ENCODE results near the gene BTG2.

BTG2 gene

DNA sequence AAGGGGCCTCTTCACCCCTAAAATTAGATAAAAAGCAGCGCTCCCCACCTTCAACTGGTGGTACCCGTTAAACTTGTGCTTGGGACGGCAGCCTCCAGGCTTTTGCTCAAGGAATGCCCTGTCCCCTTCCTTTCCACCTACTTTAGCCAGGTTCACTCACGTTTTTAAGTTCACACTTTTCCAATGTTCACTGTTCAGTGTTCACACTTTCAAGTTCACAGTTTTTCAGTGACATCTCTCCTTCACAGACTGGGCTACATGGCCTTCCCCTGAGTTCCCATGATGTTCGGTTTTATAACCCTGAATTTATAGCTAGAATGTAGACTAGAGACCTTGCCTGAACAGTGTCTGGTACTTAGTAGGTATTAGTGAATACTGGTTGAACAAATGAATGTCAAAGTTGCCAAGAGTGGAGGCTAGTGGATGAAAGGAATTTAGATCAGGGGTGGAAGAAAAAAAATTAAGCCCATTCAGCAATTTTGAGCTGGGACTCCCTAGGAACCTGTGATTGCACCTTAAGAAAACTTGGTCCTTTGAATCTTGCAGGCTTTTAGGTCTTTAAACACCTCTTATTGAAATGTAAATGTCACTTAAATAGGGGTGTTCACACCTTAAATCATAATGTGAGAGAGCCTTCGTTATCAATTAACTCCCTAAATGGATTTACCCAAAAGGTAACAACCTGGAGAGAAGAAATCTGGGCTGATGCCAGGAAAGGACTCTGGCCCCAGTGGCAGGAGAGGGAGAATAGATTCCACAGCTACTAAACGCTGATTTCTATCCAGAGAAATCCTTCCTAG lies 12.3 kb downstream of the BTG2 start:
- Histone ChIP-seq H3K36me3 (ENCODE audit: control insufficient read depth in 1 of 2, insufficient read depth in 2 of 2, low read length in 2 of 2) (no peaks in the 10 kb centered on the region), H3K9me3 (ENCODE audit: control insufficient read depth in 1 of 2, low read length in 2 of 2) (no peaks in the 10 kb centered on the region), H3K4me3 (ENCODE audit: low read depth in 1 of 2, low read length in 2 of 2) (no peak overlapping the region), H3K27me3 (ENCODE audit: control insufficient read depth in 1 of 2, insufficient read depth in 2 of 2, low read length in 2 of 2) (no peaks in the 10 kb centered on the region), H3K9ac (ENCODE audit: low read depth in 1 of 2, low read length in 2 of 2) (peak overlapping the region in 1 of 2 donors; percentile 50), H3K4me1 (ENCODE audit: control insufficient read depth in 1 of 2, insufficient read depth in 2 of 2, low read length in 2 of 2) (peaks cover 48 to 50% of the 10 kb centered on the region in 2 donors), H3K27ac (ENCODE audit: low read depth, low read length) (no peak overlapping the region)

GRCh38 chr1:203318229-203318517 lies 12.9 kb downstream of the BTG2 start:
- Histone ChIP-seq H3K27ac (ENCODE audit: low read depth, low read length) (no peak overlapping the region), H3K9ac (ENCODE audit: low read depth in 1 of 2, low read length in 2 of 2) (peak overlapping the region in 1 of 2 donors; percentile 16), H3K4me1 (ENCODE audit: control insufficient read depth in 1 of 2, insufficient read depth in 2 of 2, low read length in 2 of 2) (peaks cover 53 to 55% of the 10 kb centered on the region in 2 donors), H3K36me3 (ENCODE audit: control insufficient read depth in 1 of 2, insufficient read depth in 2 of 2, low read length in 2 of 2) (no peaks in the 10 kb centered on the region), H3K9me3 (ENCODE audit: control insufficient read depth in 1 of 2, low read length in 2 of 2) (no peaks in the 10 kb centered on the region), H3K27me3 (ENCODE audit: control insufficient read depth in 1 of 2, insufficient read depth in 2 of 2, low read length in 2 of 2) (no peaks in the 10 kb centered on the region), H3K4me3 (ENCODE audit: low read depth in 1 of 2, low read length in 2 of 2) (no peak overlapping the region)

GRCh38 chr1:203320591-203321272 lies 15.4 kb downstream of the BTG2 start:
- Histone ChIP-seq H3K4me1 (ENCODE audit: control insufficient read depth in 1 of 2, insufficient read depth in 2 of 2, low read length in 2 of 2) (peaks cover 78 to 81% of the 10 kb centered on the region in 2 donors), H3K27ac (ENCODE audit: low read depth, low read length) (peak overlapping the region; percentile 57), H3K27me3 (ENCODE audit: control insufficient read depth in 1 of 2, insufficient read depth in 2 of 2, low read length in 2 of 2) (no peaks in the 10 kb centered on the region), H3K4me3 (ENCODE audit: low read depth in 1 of 2, low read length in 2 of 2) (peak overlapping the region in 1 of 2 donors; percentile 26), H3K9ac (ENCODE audit: low read depth in 1 of 2, low read length in 2 of 2) (peak overlapping the region in 1 of 2 donors; percentile 2), H3K36me3 (ENCODE audit: control insufficient read depth in 1 of 2, insufficient read depth in 2 of 2, low read length in 2 of 2) (no peaks in the 10 kb centered on the region), H3K9me3 (ENCODE audit: control insufficient read depth in 1 of 2, low read length in 2 of 2) (no peaks in the 10 kb centered on the region)

- no peaks in the 10 kb centered on the region for H3K36me3 ChIP-seq (ENCODE audit: control insufficient read depth in 1 of 2, insufficient read depth in 2 of 2, low read length in 2 of 2)
- no peaks in the 10 kb centered on the region for H3K27me3 ChIP-seq (ENCODE audit: control insufficient read depth in 1 of 2, insufficient read depth in 2 of 2, low read length in 2 of 2)
- H3K4me1 ChIP-seq (ENCODE audit: control insufficient read depth in 1 of 2, insufficient read depth in 2 of 2, low read length in 2 of 2) = peaks cover 81 to 83% of the 10 kb centered on the region in 2 donors
- peak overlapping the region in 1 of 2 donors; percentile 26 for H3K4me3 ChIP-seq (ENCODE audit: low read depth in 1 of 2, low read length in 2 of 2)
- peak overlapping the region; percentile 57 for H3K27ac ChIP-seq (ENCODE audit: low read depth, low read length)
- H3K9me3 ChIP-seq (ENCODE audit: control insufficient read depth in 1 of 2, low read length in 2 of 2) = no peaks in the 10 kb centered on the region
- H3K9ac ChIP-seq (ENCODE audit: low read depth in 1 of 2, low read length in 2 of 2) = peak overlapping the region; percentile 2 to 27
These were observed 16.1 kb downstream of the BTG2 start for GRCh38 chr1:203321273-203322052.

DNA sequence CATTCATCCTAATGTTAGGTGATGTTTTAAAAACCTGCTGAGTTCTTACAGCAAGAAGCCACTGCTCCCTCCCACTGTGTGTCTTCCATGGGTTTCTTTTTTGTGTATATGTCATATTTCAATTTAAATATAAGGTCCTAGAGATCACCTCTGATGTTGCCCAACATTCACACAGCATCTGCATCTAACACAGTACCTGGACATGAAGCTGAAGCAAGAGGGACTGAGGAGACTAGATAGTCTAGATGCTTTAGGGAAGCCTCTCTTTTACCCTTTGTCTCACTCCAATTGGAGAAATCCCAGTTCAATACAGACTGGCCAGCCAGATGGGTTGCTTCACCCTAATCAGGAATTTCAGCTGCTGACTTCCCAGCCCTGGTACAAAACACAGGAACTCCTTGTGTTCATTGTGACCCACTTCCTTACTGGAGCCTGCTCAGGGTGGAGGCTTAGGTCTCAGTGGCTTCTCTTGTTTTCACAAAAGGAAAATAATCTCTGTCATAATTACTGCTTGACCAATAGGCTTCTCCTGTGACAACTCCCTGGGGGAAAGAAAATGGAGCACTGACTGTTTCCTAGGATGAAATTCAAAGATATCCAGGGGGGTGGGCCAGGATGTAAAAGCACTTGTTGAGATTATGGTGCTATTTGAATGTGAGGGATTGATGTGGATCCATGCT lies 17.3 kb downstream of the BTG2 start:
- Histone ChIP-seq H3K27ac (ENCODE audit: low read depth, low read length) (no peak overlapping the region), H3K4me3 (ENCODE audit: low read depth in 1 of 2, low read length in 2 of 2) (no peak overlapping the region), H3K27me3 (ENCODE audit: control insufficient read depth in 1 of 2, insufficient read depth in 2 of 2, low read length in 2 of 2) (no peaks in the 10 kb centered on the region), H3K36me3 (ENCODE audit: control insufficient read depth in 1 of 2, insufficient read depth in 2 of 2, low read length in 2 of 2) (no peaks in the 10 kb centered on the region), H3K4me1 (ENCODE audit: control insufficient read depth in 1 of 2, insufficient read depth in 2 of 2, low read length in 2 of 2) (peaks cover 78% of the 10 kb centered on the region in 2 donors), H3K9me3 (ENCODE audit: control insufficient read depth in 1 of 2, low read length in 2 of 2) (no peaks in the 10 kb centered on the region), H3K9ac (ENCODE audit: low read depth in 1 of 2, low read length in 2 of 2) (no peak overlapping the region)

GRCh38 chr1:203323587-203323986 lies 18.3 kb downstream of the BTG2 start:
- Histone ChIP-seq H3K9me3 (ENCODE audit: control insufficient read depth in 1 of 2, low read length in 2 of 2) (no peaks in the 10 kb centered on the region), H3K4me3 (ENCODE audit: low read depth in 1 of 2, low read length in 2 of 2) (no peak overlapping the region), H3K4me1 (ENCODE audit: control insufficient read depth in 1 of 2, insufficient read depth in 2 of 2, low read length in 2 of 2) (peaks cover 79 to 82% of the 10 kb centered on the region in 2 donors), H3K36me3 (ENCODE audit: control insufficient read depth in 1 of 2, insufficient read depth in 2 of 2, low read length in 2 of 2) (no peaks in the 10 kb centered on the region), H3K9ac (ENCODE audit: low read depth in 1 of 2, low read length in 2 of 2) (peak overlapping the region; percentile 32 to 51), H3K27ac (ENCODE audit: low read depth, low read length) (no peak overlapping the region), H3K27me3 (ENCODE audit: control insufficient read depth in 1 of 2, insufficient read depth in 2 of 2, low read length in 2 of 2) (no peaks in the 10 kb centered on the region)

- no peaks in the 10 kb centered on the region for H3K9me3 ChIP-seq (ENCODE audit: control insufficient read depth in 1 of 2, low read length in 2 of 2)
- peak overlapping the region; percentile 20 for H3K27ac ChIP-seq (ENCODE audit: low read depth, low read length)
- H3K27me3 ChIP-seq (ENCODE audit: control insufficient read depth in 1 of 2, insufficient read depth in 2 of 2, low read length in 2 of 2) = no peaks in the 10 kb centered on the region
- H3K36me3 ChIP-seq (ENCODE audit: control insufficient read depth in 1 of 2, insufficient read depth in 2 of 2, low read length in 2 of 2) = no peaks in the 10 kb centered on the region
- peaks cover 81 to 86% of the 10 kb centered on the region in 2 donors for H3K4me1 ChIP-seq (ENCODE audit: control insufficient read depth in 1 of 2, insufficient read depth in 2 of 2, low read length in 2 of 2)
- H3K9ac ChIP-seq (ENCODE audit: low read depth in 1 of 2, low read length in 2 of 2) = peak overlapping the region; percentile 32 to 51
- peak overlapping the region; percentile 15 to 28 for H3K4me3 ChIP-seq (ENCODE audit: low read depth in 1 of 2, low read length in 2 of 2)
These were observed 19.0 kb downstream of the BTG2 start for GRCh38 chr1:203324105-203325025.

DNA sequence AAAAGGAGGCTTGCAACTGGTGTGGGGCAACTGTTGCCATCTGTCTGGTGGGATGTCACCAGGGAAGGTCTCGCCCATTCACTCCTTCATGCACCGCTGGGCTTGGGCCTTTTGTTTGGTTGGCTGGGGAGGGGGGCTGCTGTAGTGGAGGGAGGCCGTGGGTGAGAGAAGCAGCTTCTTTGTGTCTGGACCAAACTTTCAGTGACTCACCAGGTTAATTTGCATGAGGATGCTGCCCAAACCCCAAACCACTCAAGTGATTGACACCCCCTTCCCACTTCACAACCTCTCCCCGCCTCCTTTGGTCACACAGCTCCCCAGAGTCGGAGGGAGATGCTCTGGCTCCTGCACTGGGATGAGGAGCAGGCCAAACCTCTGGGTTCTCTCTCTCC lies 19.7 kb downstream of the BTG2 start:
- no peaks in the 10 kb centered on the region for H3K27me3 ChIP-seq (ENCODE audit: control insufficient read depth in 1 of 2, insufficient read depth in 2 of 2, low read length in 2 of 2)
- peak overlapping the region; percentile 15 to 28 for H3K4me3 ChIP-seq (ENCODE audit: low read depth in 1 of 2, low read length in 2 of 2)
- H3K36me3 ChIP-seq (ENCODE audit: control insufficient read depth in 1 of 2, insufficient read depth in 2 of 2, low read length in 2 of 2) = no peaks in the 10 kb centered on the region
- no peaks in the 10 kb centered on the region for H3K9me3 ChIP-seq (ENCODE audit: control insufficient read depth in 1 of 2, low read length in 2 of 2)
- peaks cover 79 to 86% of the 10 kb centered on the region in 2 donors for H3K4me1 ChIP-seq (ENCODE audit: control insufficient read depth in 1 of 2, insufficient read depth in 2 of 2, low read length in 2 of 2)
- H3K27ac ChIP-seq (ENCODE audit: low read depth, low read length) = peak overlapping the region; percentile 20
- H3K9ac ChIP-seq (ENCODE audit: low read depth in 1 of 2, low read length in 2 of 2) = peak overlapping the region; percentile 32 to 51

GRCh38 chr1:203325418-203326091 lies 20.2 kb downstream of the BTG2 start:
- no peaks in the 10 kb centered on the region for H3K36me3 ChIP-seq (ENCODE audit: control insufficient read depth in 1 of 2, insufficient read depth in 2 of 2, low read length in 2 of 2)
- H3K9me3 ChIP-seq (ENCODE audit: control insufficient read depth in 1 of 2, low read length in 2 of 2) = no peaks in the 10 kb centered on the region
- peak overlapping the region; percentile 4 to 15 for H3K4me3 ChIP-seq (ENCODE audit: low read depth in 1 of 2, low read length in 2 of 2)
- H3K4me1 ChIP-seq (ENCODE audit: control insufficient read depth in 1 of 2, insufficient read depth in 2 of 2, low read length in 2 of 2) = peaks cover 74 to 83% of the 10 kb centered on the region in 2 donors
- no peaks in the 10 kb centered on the region for H3K27me3 ChIP-seq (ENCODE audit: control insufficient read depth in 1 of 2, insufficient read depth in 2 of 2, low read length in 2 of 2)
- peak overlapping the region; percentile 32 to 51 for H3K9ac ChIP-seq (ENCODE audit: low read depth in 1 of 2, low read length in 2 of 2)
- peak overlapping the region; percentile 20 for H3K27ac ChIP-seq (ENCODE audit: low read depth, low read length)

Data from duodenal mucosa (tissue), 2 donors.